CD4-positive, alpha-beta T cell (primary cell): ENCODE results near the gene JAM2. TPM values are rescaled to one million over a fixed set of nuclear protein-coding genes. Genes with fewer than 3 reads are reported as not detected.
"Not testable (repeated sequence)": the region's sequence is repeated elsewhere in the genome, so short reads cannot be mapped to it uniquely, and the experiment has no call there.

Source experiments
- ATAC-seq: fragments of 200-7000 bp; cut with Tn5 transposase; one replicate; pipeline ENCODE4 v1.10.0; 2022; ENCODE audit warnings: mild to moderate bottlenecking; ENCODE audit not compliant: poor library complexity
- CTCF ChIA-PET: fragments of 350-600 bp; sonication (Branson Sonifier 250); formaldehyde crosslinking; loops from one replicate; lab custom pipeline; 2021; ENCODE audit warnings: antibody characterized with exemption, inconsistent platforms; lab: Charles Lee
- POLR2A ChIA-PET: fragments of 350-600 bp; sonication (Branson Sonifier 250); formaldehyde crosslinking; loops from one replicate; lab custom pipeline; 2021; ENCODE audit warnings: antibody characterized with exemption, inconsistent platforms; lab: Charles Lee
- DNase-seq, 14 experiments: peaks; one replicate each; pipeline ENCODE4 v3.0.0-alpha.2; 2013 to 2020; ENCODE audit warnings: mixed read lengths in 2 of 14
- H3K27ac ChIP-seq, 2 donors: one replicate each; pipeline versions ENCODE4 v1.5.1 to v1.7.0; 2013; ENCODE audit warnings: low read length in 2 of 2, low read depth in 1 of 2, mild to moderate bottlenecking in 1 of 2
- H3K27me3 ChIP-seq, 2 experiments: 1 replicate in 1 of 2; 2 replicates in 1 of 2; pipeline versions ENCODE4 v1.6.1 to v1.7.0; 2013; ENCODE audit warnings: low read length in 2 of 2, control low read depth in 1 of 2, mild to moderate bottlenecking in 1 of 2, moderate library complexity in 1 of 2; ENCODE audit not compliant: insufficient read depth in 2 of 2, control insufficient read depth in 1 of 2
- H3K36me3 ChIP-seq: one replicate; pipeline ENCODE4 v1.6.1; 2013; ENCODE audit warnings: low read length, control low read depth; ENCODE audit not compliant: insufficient read depth
- H3K4me1 ChIP-seq: one replicate; pipeline ENCODE4 v1.6.1; 2013; ENCODE audit warnings: low read length, control low read depth; ENCODE audit not compliant: insufficient read depth
- H3K4me3 ChIP-seq: one replicate; pipeline ENCODE4 v1.5.1; 2013; ENCODE audit warnings: mild to moderate bottlenecking, low read length, moderate library complexity
- H3K9me3 ChIP-seq, 2 experiments: 1 replicate in 1 of 2; 2 replicates in 1 of 2; pipeline versions ENCODE4 v1.6.1 to v1.7.0; 2013; ENCODE audit warnings: low read length in 2 of 2, mild to moderate bottlenecking in 2 of 2, control low read depth in 1 of 2, moderate library complexity in 1 of 2; ENCODE audit not compliant: control insufficient read depth in 1 of 2, insufficient read depth in 1 of 2
- H3K27ac Mint-ChIP-seq: one replicate; pipeline ENCODE4 v1.8.0; 2020; ENCODE audit warnings: mixed read lengths
- H3K27me3 Mint-ChIP-seq: one replicate; pipeline ENCODE4 v1.8.0; 2021; ENCODE audit warnings: mixed read lengths
- H3K36me3 Mint-ChIP-seq: one replicate; pipeline ENCODE4 v1.8.0; 2021; ENCODE audit warnings: low read depth, mixed read lengths
- H3K4me1 Mint-ChIP-seq: one replicate; pipeline ENCODE4 v1.8.0; 2021; ENCODE audit warnings: low read depth, mixed read lengths
- H3K4me3 Mint-ChIP-seq: one replicate; pipeline ENCODE4 v1.8.0; 2020; ENCODE audit warnings: mild to moderate bottlenecking, mixed read lengths
- H3K9me3 Mint-ChIP-seq: one replicate; pipeline ENCODE4 v1.8.0; 2020; ENCODE audit warnings: mixed read lengths
- intact Hi-C, 2 experiments: fragments of 100-400 bp; cut with DNase I in 1 of 2; cut with micrococcal nuclease in 1 of 2; formaldehyde crosslinking; loops; one replicate each; pipeline versions ENCODE4 v1.15.1 to v1.9.0; 2023 to 2025; cut with DNase I, micrococcal nuclease
- total RNA-seq, 174 experiments: library from RNA in 2 of 174; stranded (reverse) in 2 of 174; gene quantifications; one replicate each; pipeline ENCODE4 v1.2.3 and lab custom pipeline; 2021 to 2026
- TF ChIP-seq, protein P1 (sequence below): fragments of 200-600 bp; IDR thresholded peaks from one replicate; pipeline ENCODE4 v1.8.0; 2022; ENCODE audit warnings: antibody characterized with exemption, mild to moderate bottlenecking

Gene JAM2
- total RNA-seq, 2 experiments from 2014 or later, result not detected

DNA sequence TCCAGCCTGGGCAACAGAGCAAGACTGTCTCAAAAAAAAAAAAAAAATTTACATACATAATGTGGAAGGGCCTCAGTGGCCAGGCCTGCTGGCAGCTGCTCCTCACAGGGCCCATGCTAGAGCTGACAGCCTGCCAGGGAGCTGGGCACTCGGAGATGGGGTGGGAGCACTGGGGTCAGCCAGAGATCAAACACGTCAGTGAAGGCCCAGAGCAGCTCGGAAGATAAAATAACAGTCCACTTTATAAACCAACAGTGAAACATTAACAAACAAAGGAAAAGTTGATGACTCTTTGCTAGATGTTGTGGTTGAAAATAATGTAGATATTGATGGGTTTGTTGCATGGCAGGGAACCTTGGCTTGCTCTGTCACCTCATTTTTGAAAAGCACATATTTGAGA lies 52.9 kb downstream of the JAM2 start:
- intact Hi-C loops, result no loop called here
- ChIA-PET POLR2A (no interaction called here), CTCF (no interaction called here)
- Histone ChIP-seq H3K9me3 (no peaks in the 10 kb centered on the region), H3K27me3 (no peaks in the 10 kb centered on the region), H3K4me1 (no peaks in the 10 kb centered on the region), H3K27ac (no peak overlapping the region), H3K4me3 (no peak overlapping the region), H3K36me3 (no peaks in the 10 kb centered on the region)
- DNase-seq (no peak), ATAC-seq (no peak)
- Mint-ChIP-seq H3K9me3 (no peaks in the 10 kb centered on the region), H3K36me3 (no peaks in the 10 kb centered on the region), H3K27ac (no peak overlapping the region), H3K27me3 (no peaks in the 10 kb centered on the region), H3K4me3 (no peak overlapping the region), H3K4me1 (no peaks in the 10 kb centered on the region)
- TF ChIP-seq, protein P1, sequence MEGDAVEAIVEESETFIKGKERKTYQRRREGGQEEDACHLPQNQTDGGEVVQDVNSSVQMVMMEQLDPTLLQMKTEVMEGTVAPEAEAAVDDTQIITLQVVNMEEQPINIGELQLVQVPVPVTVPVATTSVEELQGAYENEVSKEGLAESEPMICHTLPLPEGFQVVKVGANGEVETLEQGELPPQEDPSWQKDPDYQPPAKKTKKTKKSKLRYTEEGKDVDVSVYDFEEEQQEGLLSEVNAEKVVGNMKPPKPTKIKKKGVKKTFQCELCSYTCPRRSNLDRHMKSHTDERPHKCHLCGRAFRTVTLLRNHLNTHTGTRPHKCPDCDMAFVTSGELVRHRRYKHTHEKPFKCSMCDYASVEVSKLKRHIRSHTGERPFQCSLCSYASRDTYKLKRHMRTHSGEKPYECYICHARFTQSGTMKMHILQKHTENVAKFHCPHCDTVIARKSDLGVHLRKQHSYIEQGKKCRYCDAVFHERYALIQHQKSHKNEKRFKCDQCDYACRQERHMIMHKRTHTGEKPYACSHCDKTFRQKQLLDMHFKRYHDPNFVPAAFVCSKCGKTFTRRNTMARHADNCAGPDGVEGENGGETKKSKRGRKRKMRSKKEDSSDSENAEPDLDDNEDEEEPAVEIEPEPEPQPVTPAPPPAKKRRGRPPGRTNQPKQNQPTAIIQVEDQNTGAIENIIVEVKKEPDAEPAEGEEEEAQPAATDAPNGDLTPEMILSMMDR, result no peak

DNA sequence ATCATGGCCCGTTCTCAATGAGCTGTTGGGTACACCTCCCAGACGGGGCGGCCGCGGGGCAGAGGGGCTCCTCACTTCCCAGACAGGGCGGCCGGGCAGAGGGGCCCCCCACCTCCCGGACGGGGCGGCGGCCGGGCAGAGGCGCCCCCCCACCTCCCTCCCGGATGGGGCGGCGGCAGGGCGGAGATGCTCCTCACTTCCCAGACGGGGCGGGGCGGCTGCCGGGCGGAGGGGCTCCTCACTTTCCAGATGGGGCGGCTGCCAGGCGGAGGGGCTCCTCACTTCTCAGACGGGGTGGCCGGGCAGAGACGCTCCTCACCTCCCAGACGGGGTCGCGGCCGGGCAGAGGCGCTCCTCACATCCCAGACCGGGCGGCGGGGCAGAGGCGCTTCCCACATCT lies 56.4 kb downstream of the JAM2 start:
- CTCF ChIA-PET, H3K9me3 ChIP-seq, intact Hi-C loops, H3K9me3 Mint-ChIP-seq, H3K36me3 Mint-ChIP-seq, DNase-seq, H3K27ac ChIP-seq, H3K4me3 ChIP-seq, H3K36me3 ChIP-seq, H3K4me1 Mint-ChIP-seq, H3K27me3 Mint-ChIP-seq, H3K4me3 Mint-ChIP-seq, ATAC-seq, H3K27ac Mint-ChIP-seq, H3K27me3 ChIP-seq, H3K4me1 ChIP-seq, POLR2A ChIA-PET: not testable (repeated sequence)

DNA sequence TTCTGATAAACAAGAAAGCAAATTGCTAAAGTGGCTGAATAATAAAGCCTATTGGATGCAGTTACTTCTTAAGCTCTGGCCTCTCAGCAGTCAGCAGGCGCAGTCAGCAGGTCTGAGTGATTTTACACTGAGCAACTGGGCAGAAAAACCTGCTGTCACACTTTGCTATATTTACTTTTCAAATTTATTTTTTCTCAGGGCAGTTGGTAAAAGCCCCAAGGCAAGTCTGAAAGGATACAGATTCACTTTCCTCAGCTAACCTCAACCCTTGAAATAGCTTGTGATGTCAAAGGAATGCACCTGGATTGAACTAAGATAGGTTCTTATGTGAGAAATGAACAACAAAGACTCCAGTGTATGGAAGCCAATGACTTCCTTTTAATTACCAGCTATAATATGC lies 61.7 kb downstream of the JAM2 start:
- intact Hi-C loops, result no loop called here
- H3K9me3 ChIP-seq, result no peaks in the 10 kb centered on the region
- ChIA-PET POLR2A (no interaction called here), CTCF (no interaction called here)
- Mint-ChIP-seq H3K27me3 (no peaks in the 10 kb centered on the region), H3K9me3 (no peaks in the 10 kb centered on the region), H3K4me1 (no peaks in the 10 kb centered on the region), H3K4me3 (no peak overlapping the region), H3K27ac (no peak overlapping the region), H3K36me3 (no peaks in the 10 kb centered on the region)
- no peaks in the 10 kb centered on the region for H3K36me3 ChIP-seq
- DNase-seq, result no peak
- H3K4me1 ChIP-seq, result no peaks in the 10 kb centered on the region
- H3K4me3 ChIP-seq, result no peak overlapping the region
- ATAC-seq, result no peak
- H3K27me3 ChIP-seq, result no peaks in the 10 kb centered on the region
- TF ChIP-seq, protein P1, result no peak
- H3K27ac ChIP-seq, result no peak overlapping the region

DNA sequence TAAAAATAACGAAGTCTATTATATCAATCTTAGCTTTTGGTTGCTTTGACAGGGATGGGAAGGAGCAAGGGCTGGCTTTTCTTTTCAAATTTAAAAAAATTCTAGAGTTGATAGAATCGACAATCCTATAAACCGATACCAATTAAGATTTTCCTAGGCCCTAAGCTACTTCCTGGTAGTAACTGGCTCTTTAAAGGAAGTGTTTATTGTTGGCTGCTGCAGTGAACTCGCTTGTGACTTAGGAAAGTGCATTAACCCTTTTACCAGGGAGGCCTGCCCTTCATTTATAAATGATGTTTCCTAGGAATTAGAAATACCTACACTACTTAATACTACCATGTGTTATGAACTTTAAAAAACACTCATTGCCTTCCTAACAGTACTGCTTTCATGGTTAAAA lies 62.5 kb downstream of the JAM2 start:
- Mint-ChIP-seq H3K4me1 (no peaks in the 10 kb centered on the region), H3K9me3 (no peaks in the 10 kb centered on the region), H3K36me3 (no peaks in the 10 kb centered on the region), H3K27ac (no peak overlapping the region), H3K27me3 (no peaks in the 10 kb centered on the region), H3K4me3 (no peak overlapping the region)
- ChIA-PET POLR2A (no interaction called here), CTCF (no interaction called here)
- no peaks in the 10 kb centered on the region for H3K4me1 ChIP-seq
- H3K36me3 ChIP-seq, result no peaks in the 10 kb centered on the region
- intact Hi-C loops, result no loop called here
- no peaks in the 10 kb centered on the region for H3K27me3 ChIP-seq
- no peak overlapping the region for H3K4me3 ChIP-seq
- TF ChIP-seq, protein P1, result no peak
- H3K27ac ChIP-seq, result no peak overlapping the region
- ATAC-seq (no peak), DNase-seq (no peak)
- H3K9me3 ChIP-seq, result no peaks in the 10 kb centered on the region
